Rectal smooth muscle tissue (tissue), 1 donor: Measurements from ENCODE around the gene GADL1.

ENCODE experiments used
- H3K27ac ChIP-seq: one replicate; pipeline ENCODE4 v1.7.0; 2013; ENCODE audit warnings: low read depth, low read length, inconsistent platforms
- H3K27me3 ChIP-seq: one replicate; pipeline ENCODE4 v1.7.0; 2013; ENCODE audit warnings: low read length; ENCODE audit not compliant: control insufficient read depth, insufficient read depth
- H3K36me3 ChIP-seq: one replicate; pipeline ENCODE4 v1.7.0; 2013; ENCODE audit warnings: low read length; ENCODE audit not compliant: control insufficient read depth, insufficient read depth
- H3K4me1 ChIP-seq: one replicate; pipeline ENCODE4 v1.7.0; 2013; ENCODE audit warnings: low read length; ENCODE audit not compliant: control insufficient read depth, insufficient read depth
- H3K4me3 ChIP-seq: one replicate; pipeline ENCODE4 v1.7.0; 2013; ENCODE audit warnings: low read length
- H3K9ac ChIP-seq: one replicate; pipeline ENCODE4 v1.7.0; 2013; ENCODE audit warnings: low read length

GADL1 gene

GRCh38 chr3:30790150-30790549, 104.3 kb downstream of the GADL1 start:
- no peak overlapping the region for H3K4me3 ChIP-seq
- H3K36me3 ChIP-seq: no peaks in the 10 kb centered on the region

GRCh38 chr3:30786365-30786764, 108.1 kb downstream of the GADL1 start:
- H3K27me3 ChIP-seq: no peaks in the 10 kb centered on the region
- no peaks in the 10 kb centered on the region for H3K36me3 ChIP-seq
- no peak overlapping the region for H3K9ac ChIP-seq
- H3K27ac ChIP-seq: no peak overlapping the region
- no peaks in the 10 kb centered on the region for H3K4me1 ChIP-seq
- H3K4me3 ChIP-seq: no peak overlapping the region

More at GRCh38 chr3:30790150-30790549, 104.3 kb downstream of the GADL1 start:
- Histone ChIP-seq H3K27me3 (no peaks in the 10 kb centered on the region), H3K27ac (no peak overlapping the region), H3K4me1 (no peaks in the 10 kb centered on the region), H3K9ac (no peak overlapping the region)

GRCh38 chr3:30779686-30780287, 114.7 kb downstream of the GADL1 start:
- Histone ChIP-seq H3K36me3 (no peaks in the 10 kb centered on the region), H3K9ac (no peak overlapping the region), H3K27ac (no peak overlapping the region), H3K4me3 (no peak overlapping the region), H3K27me3 (no peaks in the 10 kb centered on the region), H3K4me1 (no peaks in the 10 kb centered on the region)

GRCh38 chr3:30778933-30779332, 115.5 kb downstream of the GADL1 start:
- no peak overlapping the region for H3K4me3 ChIP-seq
- H3K4me1 ChIP-seq: no peaks in the 10 kb centered on the region
- no peak overlapping the region for H3K9ac ChIP-seq
- H3K27ac ChIP-seq: no peak overlapping the region
- no peaks in the 10 kb centered on the region for H3K36me3 ChIP-seq
- no peaks in the 10 kb centered on the region for H3K27me3 ChIP-seq

- Histone ChIP-seq H3K4me3 (no peak overlapping the region), H3K27me3 (no peaks in the 10 kb centered on the region), H3K4me1 (no peaks in the 10 kb centered on the region), H3K36me3 (no peaks in the 10 kb centered on the region), H3K9ac (no peak overlapping the region), H3K27ac (no peak overlapping the region)
Observed at GRCh38 chr3:30777426-30778113, 116.9 kb downstream of the GADL1 start.

GRCh38 chr3:30776186-30776815, 118.2 kb downstream of the GADL1 start:
- H3K27ac ChIP-seq: no peak overlapping the region
- H3K4me1 ChIP-seq: no peaks in the 10 kb centered on the region
- no peaks in the 10 kb centered on the region for H3K36me3 ChIP-seq
- no peaks in the 10 kb centered on the region for H3K27me3 ChIP-seq
- H3K9ac ChIP-seq: no peak overlapping the region
- no peak overlapping the region for H3K4me3 ChIP-seq

GRCh38 chr3:30775040-30775439, 119.4 kb downstream of the GADL1 start:
- Histone ChIP-seq H3K36me3 (no peaks in the 10 kb centered on the region), H3K4me3 (no peak overlapping the region), H3K27me3 (no peaks in the 10 kb centered on the region), H3K9ac (no peak overlapping the region), H3K4me1 (no peaks in the 10 kb centered on the region), H3K27ac (no peak overlapping the region)

- Histone ChIP-seq H3K36me3 (no peaks in the 10 kb centered on the region), H3K27me3 (no peaks in the 10 kb centered on the region), H3K27ac (no peak overlapping the region), H3K4me3 (no peak overlapping the region), H3K4me1 (no peaks in the 10 kb centered on the region), H3K9ac (no peak overlapping the region)
Observed at GRCh38 chr3:30774062-30774461, 120.4 kb downstream of the GADL1 start.

- no peaks in the 10 kb centered on the region for H3K27me3 ChIP-seq
- H3K27ac ChIP-seq: no peak overlapping the region
- no peaks in the 10 kb centered on the region for H3K36me3 ChIP-seq
- H3K4me1 ChIP-seq: no peaks in the 10 kb centered on the region
- H3K4me3 ChIP-seq: no peak overlapping the region
- no peak overlapping the region for H3K9ac ChIP-seq
Observed at GRCh38 chr3:30770387-30770786, 124.1 kb downstream of the GADL1 start.

- Histone ChIP-seq H3K36me3 (no peaks in the 10 kb centered on the region), H3K4me3 (no peak overlapping the region), H3K27me3 (no peaks in the 10 kb centered on the region), H3K4me1 (no peaks in the 10 kb centered on the region), H3K9ac (no peak overlapping the region), H3K27ac (no peak overlapping the region)
Observed at GRCh38 chr3:30768703-30769550, 125.5 kb downstream of the GADL1 start.

- Histone ChIP-seq H3K27me3 (no peaks in the 10 kb centered on the region), H3K27ac (no peak overlapping the region), H3K4me3 (no peak overlapping the region), H3K9ac (no peak overlapping the region), H3K4me1 (no peaks in the 10 kb centered on the region), H3K36me3 (no peaks in the 10 kb centered on the region)
Observed at GRCh38 chr3:30768046-30768445, 126.4 kb downstream of the GADL1 start.

- H3K4me1 ChIP-seq: no peaks in the 10 kb centered on the region
Observed at GRCh38 chr3:30766522-30766921, 127.9 kb downstream of the GADL1 start.

More at GRCh38 chr3:30766522-30766921, 127.9 kb downstream of the GADL1 start:
- no peaks in the 10 kb centered on the region for H3K27me3 ChIP-seq
- no peak overlapping the region for H3K4me3 ChIP-seq
- H3K27ac ChIP-seq: no peak overlapping the region
- no peaks in the 10 kb centered on the region for H3K36me3 ChIP-seq
- H3K9ac ChIP-seq: no peak overlapping the region
